ENCODE measurements around the gene S100B. TPM values are rescaled to one million over a fixed set of nuclear protein-coding genes. Genes with fewer than 3 reads are reported as not detected.

S100B gene
- total RNA-seq, 4 donors from 2014 or later: 0.80 to 1.3 (median 0.82) TPM; not detected in 1

GRCh38 chr21:46564391-46564790 lies 40.5 kb downstream of the S100B start:
- no peak for DNase-seq
- in situ Hi-C loops (cut with MboI; ENCODE audit: low sequenced_read_pairs in 4 of 4): no loop called here
- ATAC-seq: no peak
- H3K36me3 ChIP-seq: peaks cover 0 to 85% of the 10 kb centered on the region in 2 donors
- H3K4me1 ChIP-seq: no peaks in the 10 kb centered on the region
- TF ChIP-seq POLR2A (IDR thresholded peaks at IDR 0.05): no peak
- no peak for TF ChIP-seq CTCF (IDR thresholded peaks at IDR 0.05 in 4 of 5, conservative IDR thresholded peaks at IDR 0.05 in 1 of 5)
- intact Hi-C loops (cut with DNase I; ENCODE audit: low total_unique reads): no loop called here
- no peak overlapping the region for H3K4me3 ChIP-seq
- no peaks in the 10 kb centered on the region for H3K27me3 ChIP-seq
- H3K9me3 ChIP-seq: no peaks in the 10 kb centered on the region
- H3K27ac ChIP-seq: no peak overlapping the region

DNA sequence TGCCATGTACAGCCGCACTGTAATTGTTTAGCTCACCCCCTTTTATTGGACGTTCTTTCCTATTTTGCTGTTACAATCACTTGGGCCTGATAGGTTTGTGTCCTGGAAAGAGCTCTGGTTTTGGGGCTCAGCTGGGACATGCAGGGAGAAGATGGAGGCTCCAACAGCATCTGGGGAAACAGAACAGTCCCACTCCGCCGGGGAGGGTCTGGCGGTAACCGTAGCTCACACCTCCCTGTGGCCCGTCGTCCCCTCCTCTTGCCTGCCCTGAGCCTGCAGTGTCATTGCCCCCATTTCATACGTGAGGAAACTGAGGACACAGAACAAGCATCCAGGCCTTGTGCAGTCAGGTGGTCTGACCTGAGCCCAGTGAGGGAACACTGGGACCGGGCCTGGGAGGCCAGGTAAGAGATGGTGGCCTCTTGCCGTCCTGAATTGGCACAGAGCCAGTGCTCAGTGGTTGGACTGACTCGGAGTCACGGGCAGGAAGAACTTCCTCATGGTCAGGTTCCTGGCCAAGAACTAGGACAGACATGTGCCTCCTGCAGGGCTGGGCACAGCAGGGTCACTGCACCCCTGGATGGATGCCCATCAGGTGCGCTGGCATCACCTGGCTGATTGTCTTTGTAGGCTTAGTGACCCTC lies 41.8 kb downstream of the S100B start:
- H3K36me3 ChIP-seq: peaks cover 0 to 81% of the 10 kb centered on the region in 2 donors

GRCh38 chr21:46562472-46562871 lies 42.4 kb downstream of the S100B start:
- ATAC-seq (no peak), DNase-seq (no peak)
- H3K4me1 ChIP-seq: no peaks in the 10 kb centered on the region
- no peaks in the 10 kb centered on the region for H3K9me3 ChIP-seq
- TF ChIP-seq POLR2A (IDR thresholded peaks at IDR 0.05): no peak
- no peak for TF ChIP-seq CTCF (IDR thresholded peaks at IDR 0.05 in 4 of 5, conservative IDR thresholded peaks at IDR 0.05 in 1 of 5)
- intact Hi-C loops (cut with DNase I; ENCODE audit: low total_unique reads) (no loop called here), in situ Hi-C loops (cut with MboI; ENCODE audit: low sequenced_read_pairs in 4 of 4) (no loop called here)
- H3K4me3 ChIP-seq: no peak overlapping the region
- H3K27me3 ChIP-seq: no peaks in the 10 kb centered on the region
- H3K27ac ChIP-seq: no peak overlapping the region
- peaks cover 0 to 81% of the 10 kb centered on the region in 2 donors for H3K36me3 ChIP-seq

More for the DNA sequence above, 41.8 kb downstream of the S100B start:
- H3K27me3 ChIP-seq: no peaks in the 10 kb centered on the region
- intact Hi-C loops (cut with DNase I; ENCODE audit: low total_unique reads): no loop called here
- in situ Hi-C loops (cut with MboI; ENCODE audit: low sequenced_read_pairs in 4 of 4): no loop called here
- H3K9me3 ChIP-seq: no peaks in the 10 kb centered on the region
- DNase-seq (no peak), ATAC-seq (no peak)
- no peak overlapping the region for H3K4me3 ChIP-seq
- TF ChIP-seq CTCF (IDR thresholded peaks at IDR 0.05 in 4 of 5, conservative IDR thresholded peaks at IDR 0.05 in 1 of 5) (no peak), POLR2A (IDR thresholded peaks at IDR 0.05) (no peak)
- H3K27ac ChIP-seq: no peak overlapping the region
- H3K4me1 ChIP-seq: no peaks in the 10 kb centered on the region

DNA sequence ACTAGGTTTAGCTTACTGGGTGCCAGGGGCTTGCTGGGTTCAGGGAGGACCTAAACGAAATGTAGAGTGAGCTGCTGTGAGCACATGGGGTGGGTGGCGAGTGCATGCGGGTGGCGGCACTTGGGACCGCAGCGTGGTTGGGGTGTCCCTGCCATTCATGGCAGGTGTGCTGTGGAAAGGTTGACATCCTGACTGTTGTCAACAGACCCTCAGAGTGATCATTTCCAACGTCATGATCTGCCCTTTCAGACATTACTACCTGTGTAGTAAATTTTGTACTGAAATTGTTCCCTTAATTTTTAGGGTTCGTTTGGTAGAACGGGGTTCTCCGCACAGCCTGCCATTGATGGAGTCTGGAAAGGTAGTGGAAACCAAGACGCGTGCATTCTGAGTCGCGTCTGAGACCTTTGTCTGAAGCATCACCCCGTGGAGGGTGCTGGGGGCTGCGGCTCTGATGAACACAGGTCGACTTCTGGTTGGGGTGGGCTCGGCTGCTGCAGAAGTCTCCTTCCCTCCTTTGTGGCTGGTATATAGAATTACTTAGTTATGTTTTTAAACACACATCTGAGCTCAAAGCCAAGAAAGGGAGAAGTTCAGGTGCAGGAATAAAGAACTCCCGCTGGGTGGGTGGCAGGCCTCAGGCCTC lies 43.3 kb downstream of the S100B start:
- in situ Hi-C loops (cut with MboI; ENCODE audit: low sequenced_read_pairs in 4 of 4): no loop called here

More for the DNA sequence above, 43.3 kb downstream of the S100B start:
- no peak overlapping the region for H3K27ac ChIP-seq
- no peaks in the 10 kb centered on the region for H3K9me3 ChIP-seq
- intact Hi-C loops (cut with DNase I; ENCODE audit: low total_unique reads): no loop called here
- H3K36me3 ChIP-seq: peaks cover 0 to 81% of the 10 kb centered on the region in 2 donors
- TF ChIP-seq CTCF (IDR thresholded peaks at IDR 0.05 in 4 of 5, conservative IDR thresholded peaks at IDR 0.05 in 1 of 5) (no peak), POLR2A (IDR thresholded peaks at IDR 0.05) (no peak)
- H3K4me1 ChIP-seq: no peaks in the 10 kb centered on the region
- H3K4me3 ChIP-seq: no peak overlapping the region
- DNase-seq (no peak), ATAC-seq (no peak)
- no peaks in the 10 kb centered on the region for H3K27me3 ChIP-seq

All from gastrocnemius medialis (tissue), 4 donors.